C4-2B (cell line): ENCODE measurements around the gene DLST.

Experiments
- H3K27ac ChIP-seq: fragments of 450-650 bp; 2 replicates; pipeline ENCODE4 v1.5.1; 2017
- CTCF ChIP-seq: fragments of 450-650 bp; conservative IDR thresholded peaks from 2 replicates; pipeline ENCODE4 v1.5.1; 2017; ENCODE audit warnings: mild to moderate bottlenecking
- ZFX ChIP-seq: fragments of 450-650 bp; IDR thresholded peaks from 2 replicates; pipeline ENCODE4 v1.6.1; 2017

DLST gene

GRCh38 chr14:74917646-74918081 is 35.9 kb downstream of the DLST start:
- no peak for TF ChIP-seq ZFX
- TF ChIP-seq CTCF, result no peak
- H3K27ac ChIP-seq, result no peak overlapping the region

- H3K27ac ChIP-seq, result no peak overlapping the region
- TF ChIP-seq ZFX (no peak), CTCF (no peak)
Measured at GRCh38 chr14:74918380-74918779, 36.7 kb downstream of the DLST start.

- TF ChIP-seq CTCF, result no peak
- TF ChIP-seq ZFX, result no peak
- H3K27ac ChIP-seq, result no peak overlapping the region
Measured at GRCh38 chr14:74919421-74920165, 37.9 kb downstream of the DLST start.

GRCh38 chr14:74920281-74920680 is 38.6 kb downstream of the DLST start:
- TF ChIP-seq ZFX, result no peak
- H3K27ac ChIP-seq, result no peak overlapping the region

GRCh38 chr14:74921053-74921620 is 39.4 kb downstream of the DLST start:
- TF ChIP-seq CTCF, result no peak
- no peak for TF ChIP-seq ZFX
- H3K27ac ChIP-seq, result no peak overlapping the region

- no peak for TF ChIP-seq ZFX
- TF ChIP-seq CTCF, result no peak
- peak overlapping the region; percentile 67 for H3K27ac ChIP-seq
Measured at GRCh38 chr14:74921987-74922751, 40.5 kb downstream of the DLST start.

- peak within 1 kb of the TSS; percentile 67 for H3K27ac ChIP-seq
Measured at GRCh38 chr14:74922752-74923401, 41.2 kb downstream of the DLST start, which contains the start of gene RPS6KL1. Gene RPS6KL1, minus strand, starts transcription at chr14:74923260. Its CDS starts 1,719 bp downstream, at chr14:74921541.

More at GRCh38 chr14:74922752-74923401, 41.2 kb downstream of the DLST start, which contains the start of gene RPS6KL1:
- TF ChIP-seq CTCF (no peak), ZFX (peak; percentile 89; the same call in 1 of the 2 replicates)
